H9 (cell line): ENCODE measurements around the gene IQCM. TPM values are rescaled to one million over a fixed set of nuclear protein-coding genes. Genes with fewer than 3 reads are reported as not detected.

Experiments used
- DNase-seq: peaks from one replicate; pipeline ENCODE4 v3.0.0-alpha.2; 2017
- H2AFZ ChIP-seq: one replicate; pipeline ENCODE4 v1.6.1; 2013; ENCODE audit warnings: mild to moderate bottlenecking, low read length, control low read depth, moderate library complexity
- H2AK5ac ChIP-seq: 2 replicates; pipeline ENCODE4 v1.6.1; 2013; ENCODE audit warnings: low read length, control low read depth, mixed read lengths; ENCODE audit not compliant: insufficient read length
- H2BK120ac ChIP-seq: one replicate; pipeline ENCODE4 v1.6.1; 2013; ENCODE audit warnings: low read depth, mild to moderate bottlenecking, low read length, control low read depth, inconsistent platforms; ENCODE audit not compliant: poor library complexity, severe bottlenecking
- H2BK12ac ChIP-seq: 2 replicates; pipeline ENCODE4 v1.6.1; 2013; ENCODE audit warnings: low read length, control low read depth, mixed read lengths, low read depth; ENCODE audit not compliant: insufficient read length
- H2BK15ac ChIP-seq: 2 replicates; pipeline ENCODE4 v1.6.1; 2013; ENCODE audit warnings: low read depth, low read length, control low read depth
- H2BK20ac ChIP-seq: one replicate; pipeline ENCODE4 v1.6.1; 2013; ENCODE audit warnings: low read depth, mild to moderate bottlenecking, low read length, control low read depth, inconsistent platforms; ENCODE audit not compliant: poor library complexity, severe bottlenecking
- H2BK5ac ChIP-seq: 2 replicates; pipeline ENCODE4 v1.6.1; 2013; ENCODE audit warnings: low read length, control low read depth, mixed read lengths; ENCODE audit not compliant: insufficient read length
- H3K14ac ChIP-seq: 2 replicates; pipeline ENCODE4 v1.6.1; 2013; ENCODE audit warnings: low read length, control low read depth; ENCODE audit not compliant: insufficient read depth
- H3K18ac ChIP-seq: 2 replicates; pipeline ENCODE4 v1.6.1; 2013; ENCODE audit warnings: low read depth, mild to moderate bottlenecking, mixed read lengths, low read length, control low read depth; ENCODE audit not compliant: insufficient read length
- H3K23ac ChIP-seq: 2 replicates; pipeline ENCODE4 v1.6.1; 2013; ENCODE audit warnings: low read length, control low read depth, mixed read lengths, low read depth; ENCODE audit not compliant: insufficient read length
- H3K23me2 ChIP-seq: 2 replicates; pipeline ENCODE4 v1.6.1; 2013; ENCODE audit warnings: low read depth, mild to moderate bottlenecking, mixed read lengths, low read length, control low read depth; ENCODE audit not compliant: insufficient read length, poor library complexity, severe bottlenecking
- H3K27ac ChIP-seq: 2 replicates; pipeline ENCODE4 v1.5.1; 2013; ENCODE audit warnings: low read length, control low read depth, mixed read lengths, low read depth; ENCODE audit not compliant: insufficient read length
- H3K27me3 ChIP-seq: 2 replicates; pipeline ENCODE4 v1.6.1; 2013; ENCODE audit warnings: low read length, control low read depth, inconsistent platforms; ENCODE audit not compliant: insufficient read depth
- H3K4ac ChIP-seq: 2 replicates; pipeline ENCODE4 v1.6.1; 2013; ENCODE audit warnings: low read depth, mild to moderate bottlenecking, control low read depth, inconsistent platforms, low read length, moderate library complexity
- H3K4me1 ChIP-seq: 2 replicates; pipeline ENCODE4 v1.6.1; 2013; ENCODE audit warnings: low read length, control low read depth, inconsistent platforms; ENCODE audit not compliant: insufficient read depth
- H3K4me2 ChIP-seq: 2 replicates; pipeline ENCODE4 v1.6.1; 2013; ENCODE audit warnings: low read length, control low read depth, mixed read lengths; ENCODE audit not compliant: insufficient read length, insufficient read depth
- H3K56ac ChIP-seq: 2 replicates; pipeline ENCODE4 v1.6.1; 2013; ENCODE audit warnings: low read depth, mild to moderate bottlenecking, mixed read lengths, low read length, control low read depth; ENCODE audit not compliant: insufficient read length
- H3K79me1 ChIP-seq: 2 replicates; pipeline ENCODE4 v1.6.1; 2013; ENCODE audit warnings: low read depth, mild to moderate bottlenecking, moderate library complexity, low read length, control low read depth, inconsistent platforms; ENCODE audit not compliant: insufficient read depth, poor library complexity, severe bottlenecking
- H3K79me2 ChIP-seq: 2 replicates; pipeline ENCODE4 v1.6.1; 2013; ENCODE audit warnings: low read length, control low read depth, inconsistent platforms; ENCODE audit not compliant: insufficient read depth
- H3K9ac ChIP-seq: 2 replicates; pipeline ENCODE4 v1.6.1; 2013; ENCODE audit warnings: low read length, control low read depth, mixed read lengths; ENCODE audit not compliant: insufficient read length; ENCODE audit errors: extremely low read depth
- H3K9me3 ChIP-seq: one replicate; pipeline ENCODE4 v1.6.1; 2013; ENCODE audit warnings: low read depth, low read length, inconsistent platforms; ENCODE audit not compliant: control insufficient read depth
- H3T11ph ChIP-seq: one replicate; pipeline ENCODE4 v1.6.1; 2013; ENCODE audit warnings: mild to moderate bottlenecking, low read length, control low read depth, inconsistent platforms
- H4K20me1 ChIP-seq: one replicate; pipeline ENCODE4 v1.6.1; 2013; ENCODE audit not compliant: control insufficient read depth, insufficient read length, insufficient read depth
- H4K5ac ChIP-seq: 2 replicates; pipeline ENCODE4 v1.6.1; 2013; ENCODE audit warnings: low read depth, mild to moderate bottlenecking, mixed read lengths, low read length, control low read depth; ENCODE audit not compliant: insufficient read length
- H4K8ac ChIP-seq: replicated peaks from 2 replicates; pipeline ENCODE4 v1.6.1; 2013; ENCODE audit warnings: low read length, control low read depth, mixed read lengths, low read depth; ENCODE audit not compliant: insufficient read length
- H4K91ac ChIP-seq: 2 replicates; pipeline ENCODE4 v1.6.1; 2013; ENCODE audit warnings: low read depth, mild to moderate bottlenecking, moderate library complexity, mixed read lengths, low read length, control low read depth; ENCODE audit not compliant: insufficient read length
- H3K27ac Mint-ChIP-seq, 3 experiments: 2 replicates in 2 of 3; 3 replicates in 1 of 3; pipeline ENCODE4 v1.8.0; 2020 to 2021; ENCODE audit warnings: mixed read lengths in 3 of 3, mild to moderate bottlenecking in 1 of 3, moderate library complexity in 1 of 3
- H3K27me3 Mint-ChIP-seq: 2 replicates; pipeline ENCODE4 v1.8.0; 2021; ENCODE audit warnings: low read depth, mild to moderate bottlenecking, moderate library complexity, mixed read lengths
- H3K36me3 Mint-ChIP-seq, 3 experiments: 2 replicates in 2 of 3; 3 replicates in 1 of 3; pipeline ENCODE4 v1.8.0; 2020 to 2021; ENCODE audit warnings: low read depth in 3 of 3, mixed read lengths in 3 of 3; ENCODE audit not compliant: insufficient read depth in 1 of 3
- H3K4me1 Mint-ChIP-seq, 2 experiments: 2 replicates each; pipeline ENCODE4 v1.8.0; 2020; ENCODE audit warnings: mixed read lengths in 2 of 2
- H3K4me3 Mint-ChIP-seq, 2 experiments: 2 replicates in 1 of 2; 3 replicates in 1 of 2; pipeline ENCODE4 v1.8.0; 2020 to 2021; ENCODE audit warnings: mild to moderate bottlenecking in 2 of 2, mixed read lengths in 2 of 2, moderate library complexity in 1 of 2
- H3K9me3 Mint-ChIP-seq, 2 experiments: 2 replicates in 1 of 2; 3 replicates in 1 of 2; pipeline ENCODE4 v1.8.0; 2020; ENCODE audit warnings: mild to moderate bottlenecking in 2 of 2, mixed read lengths in 2 of 2, moderate library complexity in 1 of 2
- WGBS: extraction: QIAGEN DNeasy Blood & Tissue Kit; methylation state at CpG from one replicate; pipeline ENCODE4 v1.1.7; 2013; ENCODE audit warnings: missing lambda C conversion rate, low lambda C conversion rate, mixed read lengths; ENCODE audit not compliant: insufficient read length; ENCODE audit errors: extremely low coverage; 5-methylcytosine and 5-hydroxymethylcytosine counted together
- total RNA-seq: library from RNA; stranded (reverse); gene quantifications from 2 replicates; pipeline ENCODE4 v1.2.1, GENCODE V29; 2021
- TF ChIP-seq, protein P1 (sequence below): fragments of 200-600 bp; sonication (generic); conservative IDR thresholded peaks from 3 replicates; pipeline ENCODE4 v1.8.0; 2021; ENCODE audit warnings: antibody characterized with exemption, mild to moderate bottlenecking

IQCM gene
- total RNA-seq, 1 experiment from 2014 or later, result 0.15 TPM

- no peak overlapping the region for H2BK5ac ChIP-seq
- no peak overlapping the region for H3K4me2 ChIP-seq
- Mint-ChIP-seq H3K9me3 (no peaks in the 10 kb centered on the region), H3K27ac (no peak overlapping the region), H3K36me3 (no peaks in the 10 kb centered on the region), H3K4me1 (no peaks in the 10 kb centered on the region), H3K27me3 (no peaks in the 10 kb centered on the region), H3K4me3 (no peak overlapping the region)
- H3T11ph ChIP-seq, result no peak overlapping the region
- no peak overlapping the region for H2BK20ac ChIP-seq
- no peaks in the 10 kb centered on the region for H3K27me3 ChIP-seq
- H2AFZ ChIP-seq, result no peak overlapping the region
- no peak for DNase-seq
- no peak overlapping the region for H2BK12ac ChIP-seq
- no peaks in the 10 kb centered on the region for H3K23me2 ChIP-seq
- TF ChIP-seq, protein P1, sequence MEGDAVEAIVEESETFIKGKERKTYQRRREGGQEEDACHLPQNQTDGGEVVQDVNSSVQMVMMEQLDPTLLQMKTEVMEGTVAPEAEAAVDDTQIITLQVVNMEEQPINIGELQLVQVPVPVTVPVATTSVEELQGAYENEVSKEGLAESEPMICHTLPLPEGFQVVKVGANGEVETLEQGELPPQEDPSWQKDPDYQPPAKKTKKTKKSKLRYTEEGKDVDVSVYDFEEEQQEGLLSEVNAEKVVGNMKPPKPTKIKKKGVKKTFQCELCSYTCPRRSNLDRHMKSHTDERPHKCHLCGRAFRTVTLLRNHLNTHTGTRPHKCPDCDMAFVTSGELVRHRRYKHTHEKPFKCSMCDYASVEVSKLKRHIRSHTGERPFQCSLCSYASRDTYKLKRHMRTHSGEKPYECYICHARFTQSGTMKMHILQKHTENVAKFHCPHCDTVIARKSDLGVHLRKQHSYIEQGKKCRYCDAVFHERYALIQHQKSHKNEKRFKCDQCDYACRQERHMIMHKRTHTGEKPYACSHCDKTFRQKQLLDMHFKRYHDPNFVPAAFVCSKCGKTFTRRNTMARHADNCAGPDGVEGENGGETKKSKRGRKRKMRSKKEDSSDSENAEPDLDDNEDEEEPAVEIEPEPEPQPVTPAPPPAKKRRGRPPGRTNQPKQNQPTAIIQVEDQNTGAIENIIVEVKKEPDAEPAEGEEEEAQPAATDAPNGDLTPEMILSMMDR, result no peak
- no peak overlapping the region for H3K27ac ChIP-seq
- no peak overlapping the region for H4K91ac ChIP-seq
- no peak overlapping the region for H4K8ac ChIP-seq
- H3K56ac ChIP-seq, result no peak overlapping the region
- no peak overlapping the region for H4K5ac ChIP-seq
- no peaks in the 10 kb centered on the region for H3K4me1 ChIP-seq
- H3K79me2 ChIP-seq, result no peaks in the 10 kb centered on the region
- no CpG with 5 or more reads among the region's 3 CpGs for WGBS
- no peak overlapping the region for H3K4ac ChIP-seq
- no peak overlapping the region for H2AK5ac ChIP-seq
- no peaks in the 10 kb centered on the region for H3K79me1 ChIP-seq
- H2BK120ac ChIP-seq, result no peak overlapping the region
- H3K18ac ChIP-seq, result no peak overlapping the region
- no peak overlapping the region for H3K14ac ChIP-seq
- no peaks in the 10 kb centered on the region for H3K9me3 ChIP-seq
- no peaks in the 10 kb centered on the region for H4K20me1 ChIP-seq
- H3K9ac ChIP-seq, result no peak overlapping the region
- no peak overlapping the region for H3K23ac ChIP-seq
- no peak overlapping the region for H2BK15ac ChIP-seq
These were observed 468.5 kb downstream of the IQCM start for GRCh38 chr4:149347139-149347538.
